ENCODE measurements around the gene LDHD. TPM values are rescaled to one million over a fixed set of nuclear protein-coding genes. Genes with fewer than 3 reads are reported as not detected.

LDHD gene
- total and polyA plus RNA-seq, 10 of the 15 experiments (the other 5 are each of a cell fraction or from before 2014, with no cell fraction given): 0.10 to 0.12 TPM; not detected in 8

DNA sequence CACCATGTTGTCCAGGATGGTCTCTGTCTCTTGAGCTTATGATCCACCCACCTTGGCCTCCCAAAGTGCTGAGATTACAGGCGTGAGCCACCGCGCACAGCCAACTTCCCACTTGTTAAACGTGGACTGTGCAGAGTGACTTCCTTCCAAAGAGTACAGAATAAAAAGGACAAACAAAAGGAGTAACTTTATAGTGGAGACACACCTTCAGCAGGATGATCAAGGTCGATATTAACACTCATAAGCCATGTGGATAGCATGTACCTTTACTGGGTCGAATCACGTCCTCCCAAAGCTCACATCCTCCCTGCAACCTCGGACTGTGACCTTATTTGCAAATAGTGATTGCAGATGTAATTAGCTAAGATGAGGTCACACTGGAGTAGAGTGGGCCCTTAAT, 21.7 kb upstream of the LDHD start:
- ATAC-seq (no peak), DNase-seq (ENCODE audit: low read depth, low spot score) (no peak), FAIRE-seq (no peak)
- Histone ChIP-seq H3K36me3 (ENCODE audit: control insufficient read depth in 2 of 2, insufficient read depth in 2 of 2, low read length in 1 of 2) (no peaks in the 10 kb centered on the region), H4K20me1 (ENCODE audit: control insufficient read depth, insufficient read depth) (no peaks in the 10 kb centered on the region), H3K4me2 (ENCODE audit: control insufficient read depth, insufficient read depth) (no peak overlapping the region), H3K4me1 (ENCODE audit: control insufficient read depth, insufficient read depth, low read length) (no peaks in the 10 kb centered on the region), H2AFZ (ENCODE audit: control insufficient read depth, low read depth, low read length) (no peak overlapping the region; the same call in 1 of the 2 replicates), H3K27ac (ENCODE audit: control insufficient read depth, insufficient read depth) (no peak overlapping the region), H3K4me3 (no peak overlapping the region), H3K79me2 (ENCODE audit: control insufficient read depth, insufficient read depth, low read length) (no peaks in the 10 kb centered on the region), H3K9me3 (replicated peaks; ENCODE audit: control insufficient read depth, insufficient read depth, low read length) (no peaks in the 10 kb centered on the region), H3K27me3 (replicated peaks in 1 of 2; ENCODE audit: control insufficient read depth in 2 of 2, insufficient read depth in 2 of 2, low read length in 1 of 2) (no peaks in the 10 kb centered on the region), H3K9ac (ENCODE audit: control insufficient read depth, insufficient read depth, low read length) (no peak overlapping the region)
- SMC1A ChIA-PET (ENCODE audit: uncharacterized antibody, unreplicated experiment): interaction anchor here (2.0 kb wide), 1 partner anchor 275 kb away, joined by 6 read pairs; no protein-coding TSS in a partner anchor
- CTCF ChIA-PET: no interaction called here
- POLR2A ChIA-PET: interaction anchor here (0.7 kb wide), 1 partner anchor 521 kb away, joined by 5 read pairs; no protein-coding TSS in a partner anchor
- RAD21 ChIA-PET (ENCODE audit: unreplicated experiment): no interaction called here
- intact Hi-C loops (cut with micrococcal nuclease; ENCODE audit: unreplicated experiment) (no loop called here), in situ Hi-C loops (cut with MboI) (no loop called here)
- BruUV-seq (replicated peaks): no TSS peak
- WGBS (ENCODE audit: insufficient coverage, insufficient replicate concordance, low lambda C conversion rate, missing lambda C conversion rate): 36% methylated on average over 8 of the region's 8 CpGs
- TF ChIP-seq SPI1 (IDR thresholded peaks at IDR 0.05; ENCODE audit: borderline replicate concordance, insufficient read depth, low read depth, low read length) (no peak), NR2F1 (conservative IDR thresholded peaks at IDR 0.05) (no peak), POU2F2 (IDR thresholded peaks at IDR 0.05; ENCODE audit: borderline replicate concordance, low read depth, low read length) (no peak), ZNF24 (IDR thresholded peaks at IDR 0.05) (no peak), HDGF (IDR thresholded peaks at IDR 0.05) (no peak), CBX5 (IDR thresholded peaks at IDR 0.05; ENCODE audit: low read depth) (no peak), ZNF217 (IDR thresholded peaks at IDR 0.05) (no peak), ZZZ3 (IDR thresholded peaks at IDR 0.05; ENCODE audit: control insufficient read depth, insufficient read length, low read depth) (no peak), HCFC1 (IDR thresholded peaks at IDR 0.05; ENCODE audit: low read length) (no peak)
- TF ChIP-seq, protein P1, sequence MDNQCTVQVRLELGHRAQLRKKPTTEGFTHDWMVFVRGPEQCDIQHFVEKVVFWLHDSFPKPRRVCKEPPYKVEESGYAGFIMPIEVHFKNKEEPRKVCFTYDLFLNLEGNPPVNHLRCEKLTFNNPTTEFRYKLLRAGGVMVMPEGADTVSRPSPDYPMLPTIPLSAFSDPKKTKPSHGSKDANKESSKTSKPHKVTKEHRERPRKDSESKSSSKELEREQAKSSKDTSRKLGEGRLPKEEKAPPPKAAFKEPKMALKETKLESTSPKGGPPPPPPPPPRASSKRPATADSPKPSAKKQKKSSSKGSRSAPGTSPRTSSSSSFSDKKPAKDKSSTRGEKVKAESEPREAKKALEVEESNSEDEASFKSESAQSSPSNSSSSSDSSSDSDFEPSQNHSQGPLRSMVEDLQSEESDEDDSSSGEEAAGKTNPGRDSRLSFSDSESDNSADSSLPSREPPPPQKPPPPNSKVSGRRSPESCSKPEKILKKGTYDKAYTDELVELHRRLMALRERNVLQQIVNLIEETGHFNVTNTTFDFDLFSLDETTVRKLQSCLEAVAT (IDR thresholded peaks at IDR 0.05): no peak
- TF ChIP-seq, protein P2, sequence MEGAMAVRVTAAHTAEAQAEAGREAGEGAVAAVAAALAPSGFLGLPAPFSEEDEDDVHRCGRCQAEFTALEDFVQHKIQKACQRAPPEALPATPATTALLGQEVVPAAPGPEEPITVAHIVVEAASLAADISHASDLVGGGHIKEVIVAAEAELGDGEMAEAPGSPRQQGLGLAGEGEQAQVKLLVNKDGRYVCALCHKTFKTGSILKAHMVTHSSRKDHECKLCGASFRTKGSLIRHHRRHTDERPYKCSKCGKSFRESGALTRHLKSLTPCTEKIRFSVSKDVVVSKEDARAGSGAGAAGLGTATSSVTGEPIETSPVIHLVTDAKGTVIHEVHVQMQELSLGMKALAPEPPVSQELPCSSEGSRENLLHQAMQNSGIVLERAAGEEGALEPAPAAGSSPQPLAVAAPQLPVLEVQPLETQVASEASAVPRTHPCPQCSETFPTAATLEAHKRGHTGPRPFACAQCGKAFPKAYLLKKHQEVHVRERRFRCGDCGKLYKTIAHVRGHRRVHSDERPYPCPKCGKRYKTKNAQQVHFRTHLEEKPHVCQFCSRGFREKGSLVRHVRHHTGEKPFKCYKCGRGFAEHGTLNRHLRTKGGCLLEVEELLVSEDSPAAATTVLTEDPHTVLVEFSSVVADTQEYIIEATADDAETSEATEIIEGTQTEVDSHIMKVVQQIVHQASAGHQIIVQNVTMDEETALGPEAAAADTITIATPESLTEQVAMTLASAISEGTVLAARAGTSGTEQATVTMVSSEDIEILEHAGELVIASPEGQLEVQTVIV (IDR thresholded peaks at IDR 0.05; ENCODE audit: borderline replicate concordance, partially characterized antibody): no peak
- TF ChIP-seq, protein P3, sequence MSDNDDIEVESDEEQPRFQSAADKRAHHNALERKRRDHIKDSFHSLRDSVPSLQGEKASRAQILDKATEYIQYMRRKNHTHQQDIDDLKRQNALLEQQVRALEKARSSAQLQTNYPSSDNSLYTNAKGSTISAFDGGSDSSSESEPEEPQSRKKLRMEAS (IDR thresholded peaks at IDR 0.05; ENCODE audit: low read depth, low read length): no peak
- TF ChIP-seq, protein P4, sequence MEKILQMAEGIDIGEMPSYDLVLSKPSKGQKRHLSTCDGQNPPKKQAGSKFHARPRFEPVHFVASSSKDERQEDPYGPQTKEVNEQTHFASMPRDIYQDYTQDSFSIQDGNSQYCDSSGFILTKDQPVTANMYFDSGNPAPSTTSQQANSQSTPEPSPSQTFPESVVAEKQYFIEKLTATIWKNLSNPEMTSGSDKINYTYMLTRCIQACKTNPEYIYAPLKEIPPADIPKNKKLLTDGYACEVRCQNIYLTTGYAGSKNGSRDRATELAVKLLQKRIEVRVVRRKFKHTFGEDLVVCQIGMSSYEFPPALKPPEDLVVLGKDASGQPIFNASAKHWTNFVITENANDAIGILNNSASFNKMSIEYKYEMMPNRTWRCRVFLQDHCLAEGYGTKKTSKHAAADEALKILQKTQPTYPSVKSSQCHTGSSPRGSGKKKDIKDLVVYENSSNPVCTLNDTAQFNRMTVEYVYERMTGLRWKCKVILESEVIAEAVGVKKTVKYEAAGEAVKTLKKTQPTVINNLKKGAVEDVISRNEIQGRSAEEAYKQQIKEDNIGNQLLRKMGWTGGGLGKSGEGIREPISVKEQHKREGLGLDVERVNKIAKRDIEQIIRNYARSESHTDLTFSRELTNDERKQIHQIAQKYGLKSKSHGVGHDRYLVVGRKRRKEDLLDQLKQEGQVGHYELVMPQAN (conservative IDR thresholded peaks at IDR 0.05): no peak
- TF ChIP-seq, protein P5, sequence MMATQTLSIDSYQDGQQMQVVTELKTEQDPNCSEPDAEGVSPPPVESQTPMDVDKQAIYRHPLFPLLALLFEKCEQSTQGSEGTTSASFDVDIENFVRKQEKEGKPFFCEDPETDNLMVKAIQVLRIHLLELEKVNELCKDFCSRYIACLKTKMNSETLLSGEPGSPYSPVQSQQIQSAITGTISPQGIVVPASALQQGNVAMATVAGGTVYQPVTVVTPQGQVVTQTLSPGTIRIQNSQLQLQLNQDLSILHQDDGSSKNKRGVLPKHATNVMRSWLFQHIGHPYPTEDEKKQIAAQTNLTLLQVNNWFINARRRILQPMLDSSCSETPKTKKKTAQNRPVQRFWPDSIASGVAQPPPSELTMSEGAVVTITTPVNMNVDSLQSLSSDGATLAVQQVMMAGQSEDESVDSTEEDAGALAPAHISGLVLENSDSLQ (IDR thresholded peaks at IDR 0.05): no peak
